Tibial nerve (tissue), 4 donors: Measurements from ENCODE around the gene ROBO1. TPM values are rescaled to one million over a fixed set of nuclear protein-coding genes. Genes with fewer than 3 reads are reported as not detected.
A peak's percentile ranks its signal among the peaks of the same experiment; 100 is the strongest.

ENCODE experiments used
- DNase-seq, 2 donors: peaks; one replicate each; pipeline ENCODE4 v3.0.0-alpha.2; 2019; ENCODE audit warnings: low spot score in 2 of 2
- H3K27ac ChIP-seq, 4 donors: fragments of 200-600 bp; sonication (generic) in 3 of 4; one replicate each; pipeline ENCODE4 v1.5.1; 2017 to 2019; ENCODE audit warnings: mild to moderate bottlenecking in 1 of 4
- H3K27me3 ChIP-seq, 2 donors: fragments of 200-600 bp; sonication (generic) in 1 of 2; one replicate each; pipeline versions ENCODE4 v1.5.1 to v1.6.0; 2017 to 2019
- H3K36me3 ChIP-seq, 3 donors: fragments of 200-600 bp; sonication (generic); one replicate each; pipeline ENCODE4 v1.5.1; 2018 to 2019
- H3K4me1 ChIP-seq, 4 donors: fragments of 200-600 bp; sonication (generic) in 3 of 4; one replicate each; pipeline ENCODE4 v1.5.1; 2017 to 2019
- H3K4me3 ChIP-seq, 4 donors: fragments of 200-600 bp; sonication (generic) in 3 of 4; one replicate each; pipeline ENCODE4 v1.5.1; 2017 to 2019; ENCODE audit warnings: mild to moderate bottlenecking in 1 of 4, moderate library complexity in 1 of 4
- H3K9me3 ChIP-seq, 4 donors: fragments of 200-600 bp; sonication (generic) in 3 of 4; one replicate each; pipeline ENCODE4 v1.5.1; 2017 to 2019
- EP300 ChIP-seq, 2 donors: sonication (generic); formaldehyde crosslinking; IDR thresholded peaks; one replicate each; pipeline ENCODE4 v1.6.1; 2017; ENCODE audit warnings: antibody characterized with exemption in 2 of 2, mild to moderate bottlenecking in 1 of 2
- POLR2A ChIP-seq, 2 donors: fragments of 450-650 bp; IDR thresholded peaks; one replicate each; pipeline ENCODE4 v1.6.1; 2017; ENCODE audit warnings: antibody characterized with exemption in 2 of 2, mild to moderate bottlenecking in 2 of 2, moderate library complexity in 2 of 2
- WGBS, 2 donors: methylation state at CpG; one replicate each; pipeline ENCODE4 v1.1.5; 2018; 5-methylcytosine and 5-hydroxymethylcytosine counted together
- total RNA-seq, 4 donors: library from RNA; depleted of rRNA; stranded (reverse); fragments of >200 nt; gene quantifications; one replicate each; pipeline ENCODE4 v1.1.0, GENCODE V29; 2016
- TF ChIP-seq, protein P1 (sequence below), 5 experiments: fragments of 200-600 bp in 3 of 5; fragments of 450-650 bp in 2 of 5; sonication (generic) in 3 of 5; IDR thresholded peaks; one replicate each; pipeline ENCODE4 v1.5.1; 2016 to 2019; ENCODE audit warnings: antibody characterized with exemption in 5 of 5, mild to moderate bottlenecking in 3 of 5, moderate library complexity in 2 of 5

ROBO1 gene
- total RNA-seq, 4 donors from 2014 or later: 12.6 to 27.8 (median 23.1) TPM

DNA sequence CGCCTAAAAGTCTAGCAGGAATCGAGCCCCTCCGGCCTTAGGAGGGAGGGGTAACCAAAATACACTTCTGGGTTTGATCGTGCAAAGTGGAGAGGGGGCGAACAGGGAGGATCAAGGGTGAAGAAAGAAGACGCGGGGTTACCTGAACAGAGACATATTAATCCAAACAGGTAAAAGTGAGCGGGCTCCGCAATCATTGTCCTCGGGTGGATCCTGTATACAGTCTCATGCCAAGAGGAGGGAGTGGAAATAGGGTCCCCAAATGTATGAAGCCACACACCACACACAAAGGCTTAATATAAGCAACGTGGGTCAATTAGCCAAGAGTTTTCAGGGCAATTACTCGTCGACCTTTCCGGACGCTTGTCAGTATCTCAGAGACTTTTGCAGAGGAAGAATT lies 749.5 kb downstream of the ROBO1 start:
- Histone ChIP-seq H3K36me3 (no peaks in the 10 kb centered on the region), H3K4me3 (peak overlapping the region; percentile 50 to 94 (median 74)), H3K27ac (peak overlapping the region in 3 of 4 donors; percentile 75 to 92 (median 90)), H3K9me3 (no peaks in the 10 kb centered on the region), H3K27me3 (no peaks in the 10 kb centered on the region), H3K4me1 (peaks cover 0 to 49% (median 2%) of the 10 kb centered on the region in 4 donors)
- DNase-seq: no peak
- 0 to 1% methylated on average over 15 of the region's 15 CpGs for WGBS, 2 donors
- TF ChIP-seq POLR2A (IDR thresholded peaks at IDR 0.05) (no peak), EP300 (IDR thresholded peaks at IDR 0.05) (no peak)
- TF ChIP-seq, protein P1, sequence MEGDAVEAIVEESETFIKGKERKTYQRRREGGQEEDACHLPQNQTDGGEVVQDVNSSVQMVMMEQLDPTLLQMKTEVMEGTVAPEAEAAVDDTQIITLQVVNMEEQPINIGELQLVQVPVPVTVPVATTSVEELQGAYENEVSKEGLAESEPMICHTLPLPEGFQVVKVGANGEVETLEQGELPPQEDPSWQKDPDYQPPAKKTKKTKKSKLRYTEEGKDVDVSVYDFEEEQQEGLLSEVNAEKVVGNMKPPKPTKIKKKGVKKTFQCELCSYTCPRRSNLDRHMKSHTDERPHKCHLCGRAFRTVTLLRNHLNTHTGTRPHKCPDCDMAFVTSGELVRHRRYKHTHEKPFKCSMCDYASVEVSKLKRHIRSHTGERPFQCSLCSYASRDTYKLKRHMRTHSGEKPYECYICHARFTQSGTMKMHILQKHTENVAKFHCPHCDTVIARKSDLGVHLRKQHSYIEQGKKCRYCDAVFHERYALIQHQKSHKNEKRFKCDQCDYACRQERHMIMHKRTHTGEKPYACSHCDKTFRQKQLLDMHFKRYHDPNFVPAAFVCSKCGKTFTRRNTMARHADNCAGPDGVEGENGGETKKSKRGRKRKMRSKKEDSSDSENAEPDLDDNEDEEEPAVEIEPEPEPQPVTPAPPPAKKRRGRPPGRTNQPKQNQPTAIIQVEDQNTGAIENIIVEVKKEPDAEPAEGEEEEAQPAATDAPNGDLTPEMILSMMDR (IDR thresholded peaks at IDR 0.05): no peak

DNA sequence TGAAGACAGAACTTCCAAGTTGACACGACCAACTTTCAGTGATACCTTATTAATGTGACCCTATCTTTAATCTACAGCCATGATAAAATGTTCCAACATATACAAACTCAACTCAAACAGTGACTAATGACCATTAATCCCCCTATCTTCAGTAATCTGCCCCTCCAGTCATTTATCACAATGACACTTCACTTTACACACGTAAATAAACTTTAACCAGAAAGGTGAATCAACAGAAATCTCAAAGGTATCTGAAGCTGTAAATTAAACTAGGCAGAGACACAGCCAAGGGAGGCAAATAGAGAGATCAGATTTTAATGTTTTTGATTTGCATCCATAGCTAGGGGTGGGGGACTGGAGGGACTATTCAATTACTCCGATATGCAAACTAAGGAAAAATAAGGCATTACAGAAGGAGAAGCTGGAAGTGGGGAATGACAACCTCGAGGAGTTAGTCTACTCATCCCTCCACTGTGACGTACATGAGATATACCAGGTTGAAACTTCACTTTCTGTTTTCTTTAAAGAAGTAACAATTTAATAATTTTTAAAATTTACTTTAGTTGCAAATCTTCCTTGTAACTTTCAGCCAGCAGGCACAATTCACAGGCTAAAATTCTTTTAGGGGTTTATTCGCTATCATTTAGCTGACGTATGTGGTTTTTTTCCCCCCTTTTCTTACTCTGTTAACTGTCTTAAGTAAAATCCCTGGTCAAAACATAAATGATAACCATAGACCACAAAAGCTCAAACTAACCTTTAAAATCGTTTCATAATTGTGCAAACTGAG lies 751.0 kb downstream of the ROBO1 start:
- Histone ChIP-seq H3K4me3 (peak overlapping the region; percentile 50 to 94 (median 74)), H3K4me1 (peaks cover 0 to 64% (median 2%) of the 10 kb centered on the region in 4 donors), H3K27me3 (no peaks in the 10 kb centered on the region), H3K9me3 (no peaks in the 10 kb centered on the region), H3K36me3 (no peaks in the 10 kb centered on the region), H3K27ac (peak overlapping the region in 1 of 4 donors; percentile 92)
- 48 to 49% methylated on average over 8 of the region's 8 CpGs for WGBS, 2 donors
- TF ChIP-seq POLR2A (IDR thresholded peaks at IDR 0.05) (no peak), EP300 (IDR thresholded peaks at IDR 0.05) (no peak)
- TF ChIP-seq, protein P1 (IDR thresholded peaks at IDR 0.05): no peak
- DNase-seq: no peak

DNA sequence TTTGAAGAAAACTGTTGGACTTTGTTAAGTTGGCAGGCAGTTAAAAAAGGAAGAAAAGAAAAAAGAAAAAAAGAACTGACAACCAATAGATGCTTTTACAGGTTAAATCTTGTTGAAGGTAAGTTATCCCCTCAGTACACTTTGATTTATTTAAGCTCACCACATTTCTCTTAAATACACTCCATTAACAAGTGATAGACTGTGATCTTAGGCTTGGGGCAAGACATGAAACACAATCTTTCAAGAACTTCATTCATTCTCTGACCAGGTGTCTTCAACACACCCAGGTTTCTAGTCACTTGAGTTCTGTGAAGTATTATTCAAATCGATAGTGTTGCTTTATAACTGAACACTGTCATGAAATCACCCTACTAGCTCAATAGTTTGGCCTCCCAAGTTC lies 751.9 kb downstream of the ROBO1 start:
- TF ChIP-seq, protein P1 (IDR thresholded peaks at IDR 0.05): no peak
- Histone ChIP-seq H3K9me3 (no peaks in the 10 kb centered on the region), H3K4me3 (no peak overlapping the region), H3K4me1 (peaks cover 0 to 64% (median 2%) of the 10 kb centered on the region in 4 donors), H3K27me3 (no peaks in the 10 kb centered on the region), H3K36me3 (no peaks in the 10 kb centered on the region), H3K27ac (no peak overlapping the region)
- DNase-seq: no peak
- 93 to 100% methylated on average over 1 of the region's 1 CpG for WGBS, 2 donors

DNA sequence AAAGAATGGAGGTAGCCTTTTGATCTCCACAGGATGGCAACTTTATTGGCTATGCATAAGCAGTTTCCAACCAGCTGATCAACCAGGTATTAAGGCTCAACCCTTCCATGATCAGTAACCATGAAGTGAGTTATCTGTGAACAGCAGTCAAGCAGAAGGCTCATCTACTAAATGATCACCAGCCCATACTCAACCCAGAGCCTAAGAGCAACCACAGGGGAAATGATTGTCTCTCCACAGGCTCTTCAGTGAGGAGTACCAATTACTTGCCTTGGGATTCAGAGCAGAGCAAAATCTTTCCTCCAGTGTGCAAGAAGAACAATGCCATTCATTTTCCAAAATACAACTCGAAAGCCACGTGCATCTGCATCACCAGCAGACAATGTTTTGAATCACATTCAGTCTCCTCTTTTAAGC lies 754.8 kb downstream of the ROBO1 start:
- 38 to 51% methylated on average over 2 of the region's 2 CpGs for WGBS, 2 donors
- Histone ChIP-seq H3K9me3 (no peaks in the 10 kb centered on the region), H3K4me3 (no peak overlapping the region), H3K4me1 (peaks cover 0 to 60% (median 0%) of the 10 kb centered on the region in 4 donors), H3K27ac (peak overlapping the region in 1 of 4 donors; percentile 37), H3K36me3 (no peaks in the 10 kb centered on the region), H3K27me3 (no peaks in the 10 kb centered on the region)
- no peak for DNase-seq
- no peak for TF ChIP-seq POLR2A (IDR thresholded peaks at IDR 0.05)
- TF ChIP-seq, protein P1 (IDR thresholded peaks at IDR 0.05): no peak
- TF ChIP-seq EP300 (IDR thresholded peaks at IDR 0.05): no peak

DNA sequence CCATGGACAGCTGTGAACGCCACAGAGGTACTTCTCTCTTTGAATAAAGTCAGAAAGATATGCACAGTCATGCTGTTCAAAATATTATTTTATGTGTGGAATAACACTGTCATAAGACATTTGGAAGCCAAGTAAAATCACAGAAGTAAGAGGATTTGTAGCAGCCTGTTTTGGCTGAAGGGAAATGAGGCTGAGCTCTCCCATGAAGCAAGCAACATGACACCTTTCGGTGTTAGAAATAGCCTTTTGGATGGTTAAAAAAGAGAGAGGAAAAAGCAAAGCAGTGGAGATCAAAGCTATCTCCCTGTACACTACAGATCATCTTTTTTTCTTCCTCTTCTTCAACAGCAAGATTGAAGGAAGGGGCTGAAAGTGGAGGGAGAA lies 755.3 kb downstream of the ROBO1 start:
- Histone ChIP-seq H3K27ac (peak overlapping the region in 1 of 4 donors; percentile 37), H3K4me1 (peaks cover 0 to 59% (median 0%) of the 10 kb centered on the region in 4 donors), H3K36me3 (no peaks in the 10 kb centered on the region), H3K9me3 (no peaks in the 10 kb centered on the region), H3K27me3 (no peaks in the 10 kb centered on the region), H3K4me3 (no peak overlapping the region)
- TF ChIP-seq, protein P1 (IDR thresholded peaks at IDR 0.05): no peak
- TF ChIP-seq EP300 (IDR thresholded peaks at IDR 0.05): no peak
- no peak for TF ChIP-seq POLR2A (IDR thresholded peaks at IDR 0.05)
- no peak for DNase-seq
- WGBS, 2 donors: 62 to 64% methylated on average over 2 of the region's 2 CpGs
